K562 treated with DMSO at 1 percent for 24 hours (cell line): ENCODE measurements around the gene DTWD1. TPM values are rescaled to one million over a fixed set of nuclear protein-coding genes. Genes with fewer than 3 reads are reported as not detected.

ENCODE experiments used
- total RNA-seq: library from RNA; unstranded; fragments of 300-600 nt; gene quantifications from 2 replicates; pipeline ENCODE4 v1.2.3, GENCODE V29; 2022; ENCODE audit warnings: low read depth; ENCODE audit not compliant: insufficient read depth

Gene DTWD1, protein sequence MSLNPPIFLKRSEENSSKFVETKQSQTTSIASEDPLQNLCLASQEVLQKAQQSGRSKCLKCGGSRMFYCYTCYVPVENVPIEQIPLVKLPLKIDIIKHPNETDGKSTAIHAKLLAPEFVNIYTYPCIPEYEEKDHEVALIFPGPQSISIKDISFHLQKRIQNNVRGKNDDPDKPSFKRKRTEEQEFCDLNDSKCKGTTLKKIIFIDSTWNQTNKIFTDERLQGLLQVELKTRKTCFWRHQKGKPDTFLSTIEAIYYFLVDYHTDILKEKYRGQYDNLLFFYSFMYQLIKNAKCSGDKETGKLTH
- total RNA-seq = 7.5 and 12.2 TPM in 2 replicates

GRCh38 chr15:49620658-49621368 lies at the start of gene DTWD1, which contains the start of gene FAM227B:
Gene DTWD1, plus strand, starts transcription at chr15:49621048. Its CDS starts 4,120 bp downstream, at chr15:49625168.
Gene FAM227B, minus strand, starts transcription at chr15:49620818. Its CDS starts 5,647 bp downstream, at chr15:49615171.

Other genes with a start within 250 kb of the DTWD1 start
- not detected in 2 replicates for gene FGF7, start 197.8 kb upstream of the DTWD1 start, total RNA-seq
- 3.1 and 5.3 TPM in 2 replicates for gene FAM227B, start 230 bp upstream of the DTWD1 start, total RNA-seq